ENCODE results near the gene WDR86. TPM values are rescaled to one million over a fixed set of nuclear protein-coding genes. Genes with fewer than 3 reads are reported as not detected.

Gene WDR86
- total RNA-seq, 2 experiments from 2014 or later = 0.29 TPM; not detected in 1

GRCh38 chr7:151393031-151393977 lies 16.5 kb downstream of the WDR86 start:
- Mint-ChIP-seq H3K4me1 (peaks cover 8% of the 10 kb centered on the region), H3K27ac (no peak overlapping the region), H3K9me3 (ENCODE audit: low read depth) (peaks cover 4% of the 10 kb centered on the region), H3K4me3 (no peak overlapping the region), H3K36me3 (no peaks in the 10 kb centered on the region), H3K27me3 (no peaks in the 10 kb centered on the region)
- CTCF ChIA-PET = interaction anchor here (1.0 kb wide), 1 partner anchor 55 kb away, joined by 3 read pairs; no protein-coding TSS in a partner anchor
- ATAC-seq = no peak
- DNase-seq = no peak

GRCh38 chr7:151392426-151392825 lies 17.4 kb downstream of the WDR86 start:
- peaks cover 3% of the 10 kb centered on the region for H3K4me1 Mint-ChIP-seq
- no peaks in the 10 kb centered on the region for H3K27me3 Mint-ChIP-seq
- H3K36me3 Mint-ChIP-seq = no peaks in the 10 kb centered on the region
- CTCF ChIA-PET = no interaction called here
- no peak overlapping the region for H3K27ac Mint-ChIP-seq
- no peaks in the 10 kb centered on the region for H3K9me3 Mint-ChIP-seq (ENCODE audit: low read depth)
- DNase-seq = no peak
- no peak for ATAC-seq
- H3K4me3 Mint-ChIP-seq = no peak overlapping the region

- ATAC-seq = no peak
- Mint-ChIP-seq H3K4me1 (no peaks in the 10 kb centered on the region), H3K27me3 (no peaks in the 10 kb centered on the region), H3K27ac (no peak overlapping the region), H3K4me3 (no peak overlapping the region), H3K9me3 (ENCODE audit: low read depth) (no peaks in the 10 kb centered on the region), H3K36me3 (no peaks in the 10 kb centered on the region)
- CTCF ChIA-PET = no interaction called here
- DNase-seq = no peak
These were observed 17.8 kb downstream of the WDR86 start for GRCh38 chr7:151392002-151392401.

- CTCF ChIA-PET = interaction anchor here (1.4 kb wide), 1 partner anchor 49 kb away, joined by 3 read pairs; the partner anchor contains the start of gene CRYGN
- no peak for DNase-seq
These were observed 18.5 kb downstream of the WDR86 start for GRCh38 chr7:151391358-151391730.

GRCh38 chr7:151390598-151391357 lies 19.1 kb downstream of the WDR86 start:
- H3K9me3 Mint-ChIP-seq (ENCODE audit: low read depth) = no peaks in the 10 kb centered on the region
- no peaks in the 10 kb centered on the region for H3K27me3 Mint-ChIP-seq
- H3K4me1 Mint-ChIP-seq = no peaks in the 10 kb centered on the region
- H3K36me3 Mint-ChIP-seq = no peaks in the 10 kb centered on the region
- CTCF ChIA-PET = interaction anchor here (1.4 kb wide), 1 partner anchor 49 kb away, joined by 3 read pairs; the partner anchor contains the start of gene CRYGN
- no peak for ATAC-seq
- no peak overlapping the region for H3K4me3 Mint-ChIP-seq
- no peak overlapping the region for H3K27ac Mint-ChIP-seq
- DNase-seq = no peak

More at GRCh38 chr7:151391358-151391730, 18.5 kb downstream of the WDR86 start:
- no peaks in the 10 kb centered on the region for H3K27me3 Mint-ChIP-seq
- no peak overlapping the region for H3K4me3 Mint-ChIP-seq
- no peaks in the 10 kb centered on the region for H3K9me3 Mint-ChIP-seq (ENCODE audit: low read depth)
- H3K36me3 Mint-ChIP-seq = no peaks in the 10 kb centered on the region
- ATAC-seq = no peak
- H3K4me1 Mint-ChIP-seq = no peaks in the 10 kb centered on the region
- no peak overlapping the region for H3K27ac Mint-ChIP-seq

GRCh38 chr7:151389768-151390597 lies 19.9 kb downstream of the WDR86 start:
- ATAC-seq (no peak), DNase-seq (no peak)
- CTCF ChIA-PET = interaction anchor here (1.4 kb wide), 1 partner anchor 50 kb away, joined by 3 read pairs; the partner anchor contains the start of gene CRYGN
- Mint-ChIP-seq H3K27ac (no peak overlapping the region), H3K9me3 (ENCODE audit: low read depth) (no peaks in the 10 kb centered on the region), H3K4me3 (no peak overlapping the region), H3K36me3 (no peaks in the 10 kb centered on the region), H3K4me1 (no peaks in the 10 kb centered on the region), H3K27me3 (no peaks in the 10 kb centered on the region)

- peaks cover 5% of the 10 kb centered on the region for H3K27me3 Mint-ChIP-seq
- no peak for DNase-seq
- H3K36me3 Mint-ChIP-seq = no peaks in the 10 kb centered on the region
- CTCF ChIA-PET = no interaction called here
- no peak overlapping the region for H3K4me3 Mint-ChIP-seq
- no peak for ATAC-seq
- no peaks in the 10 kb centered on the region for H3K9me3 Mint-ChIP-seq (ENCODE audit: low read depth)
- no peak overlapping the region for H3K27ac Mint-ChIP-seq
- H3K4me1 Mint-ChIP-seq = no peaks in the 10 kb centered on the region
These were observed 20.6 kb downstream of the WDR86 start for GRCh38 chr7:151389096-151389767.

- Mint-ChIP-seq H3K27me3 (peaks cover 13% of the 10 kb centered on the region), H3K9me3 (ENCODE audit: low read depth) (no peaks in the 10 kb centered on the region), H3K36me3 (no peaks in the 10 kb centered on the region), H3K4me1 (no peaks in the 10 kb centered on the region), H3K27ac (no peak overlapping the region), H3K4me3 (no peak overlapping the region)
- DNase-seq (no peak), ATAC-seq (no peak)
- CTCF ChIA-PET = no interaction called here
These were observed 21.4 kb downstream of the WDR86 start for GRCh38 chr7:151388430-151388829.

- Mint-ChIP-seq H3K4me1 (no peaks in the 10 kb centered on the region), H3K4me3 (no peak overlapping the region), H3K27ac (no peak overlapping the region), H3K27me3 (peaks cover 15% of the 10 kb centered on the region), H3K9me3 (ENCODE audit: low read depth) (no peaks in the 10 kb centered on the region), H3K36me3 (no peaks in the 10 kb centered on the region)
- DNase-seq = no peak
- CTCF ChIA-PET = no interaction called here
- no peak for ATAC-seq
These were observed 21.9 kb downstream of the WDR86 start for GRCh38 chr7:151388007-151388297.

GRCh38 chr7:151387161-151388006 lies 22.5 kb downstream of the WDR86 start:
- Mint-ChIP-seq H3K4me1 (peaks cover 2% of the 10 kb centered on the region), H3K9me3 (ENCODE audit: low read depth) (no peaks in the 10 kb centered on the region), H3K27me3 (peaks cover 19% of the 10 kb centered on the region), H3K36me3 (no peaks in the 10 kb centered on the region), H3K27ac (no peak overlapping the region), H3K4me3 (no peak overlapping the region)
- DNase-seq (no peak), ATAC-seq (no peak)
- CTCF ChIA-PET = no interaction called here

- Mint-ChIP-seq H3K4me3 (no peak overlapping the region), H3K36me3 (no peaks in the 10 kb centered on the region), H3K9me3 (ENCODE audit: low read depth) (no peaks in the 10 kb centered on the region), H3K27me3 (peaks cover 23% of the 10 kb centered on the region), H3K4me1 (peaks cover 6% of the 10 kb centered on the region), H3K27ac (no peak overlapping the region)
- ATAC-seq = no peak
- CTCF ChIA-PET = no interaction called here
- DNase-seq = no peak
These were observed 23.3 kb downstream of the WDR86 start for GRCh38 chr7:151386301-151387160.
